ENCODE results near the gene CDKN2A. TPM values are rescaled to one million over a fixed set of nuclear protein-coding genes. Genes with fewer than 3 reads are reported as not detected.
A peak's percentile ranks its signal among the peaks of the same experiment; 100 is the strongest.

Gene CDKN2A
- total and polyA plus RNA-seq, 8 donors = 0.30 to 1.6 (median 0.75) TPM; not detected in 4

DNA sequence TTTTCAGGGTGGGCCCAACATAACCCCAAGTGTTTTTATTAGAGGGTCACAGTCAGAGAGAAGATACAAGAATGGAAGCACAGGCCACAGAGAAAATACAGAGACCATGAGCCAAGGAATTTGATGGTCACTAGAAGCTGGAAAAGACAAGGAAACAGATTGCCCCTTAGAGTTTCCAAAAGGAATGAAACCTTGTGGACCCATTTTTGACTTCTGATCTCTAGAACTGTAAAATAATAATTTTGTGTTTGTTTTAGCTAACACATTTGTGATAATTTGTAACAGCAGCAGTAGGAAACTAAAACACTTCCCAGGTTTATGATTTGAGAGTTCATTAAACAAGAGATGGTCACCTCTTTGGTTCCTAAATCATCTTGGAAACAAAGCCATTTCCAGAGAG is 21.8 kb downstream of the CDKN2A start:
- Histone ChIP-seq H3K27me3 (peaks cover 99 to 100% of the 10 kb centered on the region in 2 donors), H3K36me3 (no peaks in the 10 kb centered on the region), H3K9me3 (no peaks in the 10 kb centered on the region), H3K4me1 (peaks cover 12 to 26% of the 10 kb centered on the region in 2 donors), H3K4me3 (no peak overlapping the region), H3K27ac (no peak overlapping the region)
- intact Hi-C loops (cut with DNase I) = no loop called here
- ATAC-seq = no peak
- TF ChIP-seq, protein P1, sequence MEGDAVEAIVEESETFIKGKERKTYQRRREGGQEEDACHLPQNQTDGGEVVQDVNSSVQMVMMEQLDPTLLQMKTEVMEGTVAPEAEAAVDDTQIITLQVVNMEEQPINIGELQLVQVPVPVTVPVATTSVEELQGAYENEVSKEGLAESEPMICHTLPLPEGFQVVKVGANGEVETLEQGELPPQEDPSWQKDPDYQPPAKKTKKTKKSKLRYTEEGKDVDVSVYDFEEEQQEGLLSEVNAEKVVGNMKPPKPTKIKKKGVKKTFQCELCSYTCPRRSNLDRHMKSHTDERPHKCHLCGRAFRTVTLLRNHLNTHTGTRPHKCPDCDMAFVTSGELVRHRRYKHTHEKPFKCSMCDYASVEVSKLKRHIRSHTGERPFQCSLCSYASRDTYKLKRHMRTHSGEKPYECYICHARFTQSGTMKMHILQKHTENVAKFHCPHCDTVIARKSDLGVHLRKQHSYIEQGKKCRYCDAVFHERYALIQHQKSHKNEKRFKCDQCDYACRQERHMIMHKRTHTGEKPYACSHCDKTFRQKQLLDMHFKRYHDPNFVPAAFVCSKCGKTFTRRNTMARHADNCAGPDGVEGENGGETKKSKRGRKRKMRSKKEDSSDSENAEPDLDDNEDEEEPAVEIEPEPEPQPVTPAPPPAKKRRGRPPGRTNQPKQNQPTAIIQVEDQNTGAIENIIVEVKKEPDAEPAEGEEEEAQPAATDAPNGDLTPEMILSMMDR (IDR thresholded peaks at IDR 0.05) = no peak
- no peak for DNase-seq

DNA sequence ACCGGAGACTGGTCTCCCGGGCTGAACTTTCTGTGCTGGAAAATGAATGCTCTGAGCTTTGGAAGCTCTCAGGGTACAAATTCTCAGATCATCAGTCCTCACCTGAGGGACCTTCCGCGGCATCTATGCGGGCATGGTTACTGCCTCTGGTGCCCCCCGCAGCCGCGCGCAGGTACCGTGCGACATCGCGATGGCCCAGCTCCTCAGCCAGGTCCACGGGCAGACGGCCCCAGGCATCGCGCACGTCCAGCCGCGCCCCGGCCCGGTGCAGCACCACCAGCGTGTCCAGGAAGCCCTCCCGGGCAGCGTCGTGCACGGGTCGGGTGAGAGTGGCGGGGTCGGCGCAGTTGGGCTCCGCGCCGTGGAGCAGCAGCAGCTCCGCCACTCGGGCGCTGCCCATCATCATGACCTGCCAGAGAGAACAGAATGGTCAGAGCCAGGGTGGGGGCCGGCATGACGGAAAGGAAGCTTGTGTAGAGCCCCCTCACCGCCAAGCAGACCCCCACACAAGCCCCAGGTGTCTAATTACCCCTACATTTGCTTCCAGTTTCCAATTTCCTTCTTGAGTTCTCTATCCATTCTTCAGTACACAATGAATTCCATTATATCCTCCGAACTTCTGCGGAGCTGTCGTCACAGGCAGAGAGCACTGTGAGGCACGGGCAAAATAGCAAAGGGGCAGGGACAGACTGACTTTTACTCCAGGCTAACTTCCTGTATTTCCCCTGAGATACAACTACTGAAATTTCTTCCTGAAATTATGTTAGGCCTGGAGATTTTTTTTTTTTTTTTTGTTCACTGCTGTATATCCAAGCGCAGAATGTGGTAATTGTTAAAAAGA is 23.2 kb downstream of the CDKN2A start:
- DNase-seq (peak in 1 of 4 donors; percentile 67), ATAC-seq (no peak)
- Histone ChIP-seq H3K9me3 (no peaks in the 10 kb centered on the region), H3K27ac (no peak overlapping the region), H3K27me3 (peaks cover 99 to 100% of the 10 kb centered on the region in 2 donors), H3K4me3 (no peak overlapping the region), H3K36me3 (no peaks in the 10 kb centered on the region), H3K4me1 (peaks cover 12 to 26% of the 10 kb centered on the region in 2 donors)
- intact Hi-C loops (cut with DNase I) = no loop called here
- TF ChIP-seq, protein P1 (IDR thresholded peaks at IDR 0.05) = no peak

DNA sequence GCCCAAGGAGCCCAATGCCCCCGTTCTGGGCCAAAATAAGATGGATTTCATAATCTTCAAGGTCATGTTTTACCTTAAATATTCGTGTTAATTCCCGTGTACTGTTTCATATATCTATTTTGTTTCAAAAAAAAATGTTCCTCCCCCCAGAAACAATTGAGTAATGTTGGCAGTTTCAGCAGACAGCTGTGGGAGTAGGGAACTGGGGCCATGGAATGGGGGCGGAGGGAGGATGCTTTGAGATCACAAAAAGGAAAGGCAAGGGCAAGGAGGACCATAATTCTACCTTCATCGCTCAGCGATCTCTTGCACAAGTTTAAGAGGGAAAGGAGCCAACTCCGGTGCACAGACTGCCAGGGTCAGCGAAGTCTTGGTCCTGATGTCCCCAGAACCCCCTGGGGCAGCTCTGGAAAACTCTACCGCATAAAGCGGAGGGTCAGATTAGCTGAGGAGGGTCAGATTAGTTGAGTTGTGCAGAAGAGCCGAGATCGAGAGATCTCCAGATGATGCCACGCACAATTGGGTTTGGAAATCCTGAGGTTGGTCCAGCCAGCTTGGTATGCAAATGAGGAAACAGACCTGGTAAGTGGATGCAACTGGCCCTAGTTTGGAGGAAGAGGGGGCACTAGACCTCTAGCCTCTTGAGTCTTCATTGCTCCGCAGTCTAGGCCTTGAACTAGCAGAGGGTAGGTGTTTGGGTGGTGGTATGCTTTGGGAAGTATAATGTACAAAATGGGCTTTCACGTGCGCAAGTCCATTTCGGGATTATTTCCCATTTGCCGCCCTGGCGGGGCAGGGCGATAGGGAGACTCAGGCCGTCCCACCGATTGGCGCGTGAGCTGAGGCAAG is 24.0 kb downstream of the CDKN2A start:
- ATAC-seq = no peak
- Histone ChIP-seq H3K36me3 (no peaks in the 10 kb centered on the region), H3K9me3 (no peaks in the 10 kb centered on the region), H3K27me3 (peaks cover 99 to 100% of the 10 kb centered on the region in 2 donors), H3K27ac (no peak overlapping the region), H3K4me1 (peaks cover 14 to 31% of the 10 kb centered on the region in 2 donors), H3K4me3 (no peak overlapping the region)
- intact Hi-C loops (cut with DNase I) = no loop called here
- TF ChIP-seq, protein P1 (IDR thresholded peaks at IDR 0.05) = no peak
- no peak for DNase-seq

DNA sequence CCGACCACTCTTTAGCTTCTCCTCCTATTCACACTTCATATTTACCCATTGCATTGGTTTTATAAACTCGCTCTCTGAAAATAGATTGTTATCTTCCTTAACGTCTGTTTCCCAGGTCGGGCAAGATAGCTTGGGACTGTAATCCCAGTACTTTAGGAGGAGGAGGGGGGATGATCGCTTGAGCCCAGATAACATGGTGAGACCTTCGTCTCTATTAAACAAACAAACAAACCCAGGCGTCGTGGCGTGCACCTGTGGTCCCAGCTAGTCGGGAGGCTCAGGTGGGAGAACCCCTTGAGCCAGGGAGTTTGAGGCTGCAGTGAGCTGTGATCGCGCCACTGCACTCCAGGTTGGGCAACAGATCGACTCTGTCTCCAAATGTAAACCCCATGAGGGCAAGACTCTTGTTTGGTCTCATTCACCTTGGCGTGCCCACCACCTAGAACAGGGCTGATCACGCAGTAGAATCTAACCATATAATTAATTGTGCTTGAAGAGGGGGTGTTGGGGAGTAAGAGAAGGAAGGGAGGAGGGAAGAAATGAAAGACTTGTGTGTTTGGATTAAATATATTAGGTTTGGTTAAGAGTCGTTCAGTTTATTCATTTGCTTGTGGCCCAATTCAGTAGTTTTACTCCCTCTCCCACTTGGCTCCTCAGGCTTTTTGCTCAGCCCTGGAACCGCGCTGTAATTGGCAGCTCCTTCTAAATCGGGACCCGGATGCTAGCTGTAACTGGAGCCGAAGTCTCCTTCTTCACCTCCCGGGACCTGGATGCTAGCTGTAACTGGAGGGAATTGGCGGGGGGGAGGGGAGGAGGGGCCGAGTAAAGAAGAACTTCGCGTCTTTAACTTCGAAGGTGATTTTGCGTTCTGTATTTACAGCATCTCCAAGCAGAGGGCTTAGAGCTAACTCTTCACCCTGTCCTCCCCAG is 24.9 kb downstream of the CDKN2A start:
- no peak overlapping the region for H3K4me3 ChIP-seq
- ATAC-seq (no peak), DNase-seq (no peak)
- peaks cover 99 to 100% of the 10 kb centered on the region in 2 donors for H3K27me3 ChIP-seq
- no peaks in the 10 kb centered on the region for H3K9me3 ChIP-seq
- intact Hi-C loops (cut with DNase I) = no loop called here
- TF ChIP-seq, protein P1 (IDR thresholded peaks at IDR 0.05) = no peak
- H3K4me1 ChIP-seq = peaks cover 10 to 29% of the 10 kb centered on the region in 2 donors
- H3K36me3 ChIP-seq = no peaks in the 10 kb centered on the region
- no peak overlapping the region for H3K27ac ChIP-seq
